Activated naive CD4-positive, alpha-beta T cell treated with anti-CD3 and anti-CD28 coated beads, Interleukin-2, amount 10 ng/mL, durations not matched to agents 7 days and 5 days (primary cell): Measurements from ENCODE around the gene CEP70.
"Not testable (repeated sequence)": the region's sequence is repeated elsewhere in the genome, so short reads cannot be mapped to it uniquely, and the experiment has no call there.

ENCODE experiments used
- CTCF ChIA-PET: fragments of 350-600 bp; sonication (Branson Sonifier 250); formaldehyde crosslinking; loops from one replicate; lab custom pipeline; 2021; ENCODE audit warnings: antibody characterized with exemption; lab: Charles Lee
- DNase-seq: peaks from one replicate; pipeline ENCODE4 v3.0.0-alpha.2; 2020
- H3K27ac Mint-ChIP-seq: one replicate; pipeline ENCODE4 v1.8.0; 2021; ENCODE audit warnings: mild to moderate bottlenecking, moderate library complexity, mixed read lengths
- H3K27me3 Mint-ChIP-seq: one replicate; pipeline ENCODE4 v1.8.0; 2021; ENCODE audit warnings: mild to moderate bottlenecking, mixed read lengths
- H3K36me3 Mint-ChIP-seq: one replicate; pipeline ENCODE4 v1.8.0; 2021; ENCODE audit warnings: mixed read lengths
- H3K4me1 Mint-ChIP-seq: one replicate; pipeline ENCODE4 v1.8.0; 2021; ENCODE audit warnings: mixed read lengths
- H3K4me3 Mint-ChIP-seq: one replicate; pipeline ENCODE4 v1.8.0; 2021; ENCODE audit warnings: mild to moderate bottlenecking, moderate library complexity, mixed read lengths
- H3K9me3 Mint-ChIP-seq: one replicate; pipeline ENCODE4 v1.8.0; 2021; ENCODE audit warnings: mixed read lengths

CEP70 gene

GRCh38 chr3:138456961-138457862, 136.8 kb downstream of the CEP70 start:
- Mint-ChIP-seq H3K27ac (peak overlapping the region; percentile 8), H3K36me3 (no peaks in the 10 kb centered on the region), H3K27me3 (peaks cover 16% of the 10 kb centered on the region), H3K4me3 (no peak overlapping the region), H3K9me3 (no peaks in the 10 kb centered on the region), H3K4me1 (peaks cover 19% of the 10 kb centered on the region)
- no peak for DNase-seq
- CTCF ChIA-PET, result no interaction called here

- peaks cover 19% of the 10 kb centered on the region for H3K27me3 Mint-ChIP-seq
- H3K36me3 Mint-ChIP-seq, result no peaks in the 10 kb centered on the region
- H3K4me1 Mint-ChIP-seq, result peaks cover 19% of the 10 kb centered on the region
- peak; percentile 31 for DNase-seq
- H3K27ac Mint-ChIP-seq, result no peak overlapping the region
- CTCF ChIA-PET, result no interaction called here
- H3K9me3 Mint-ChIP-seq, result no peaks in the 10 kb centered on the region
- H3K4me3 Mint-ChIP-seq, result no peak overlapping the region
These were observed 138.0 kb downstream of the CEP70 start for GRCh38 chr3:138455801-138456716.

GRCh38 chr3:138453940-138454339, 140.1 kb downstream of the CEP70 start:
- H3K4me3 Mint-ChIP-seq, H3K9me3 Mint-ChIP-seq, DNase-seq, H3K27ac Mint-ChIP-seq, H3K36me3 Mint-ChIP-seq, CTCF ChIA-PET: not testable (repeated sequence)
- Mint-ChIP-seq H3K27me3 (peaks cover 19% of the 10 kb centered on the region), H3K4me1 (peaks cover 19% of the 10 kb centered on the region)

- Mint-ChIP-seq H3K27me3 (peaks cover 19% of the 10 kb centered on the region), H3K4me1 (peaks cover 19% of the 10 kb centered on the region), H3K9me3 (no peaks in the 10 kb centered on the region), H3K4me3 (no peak overlapping the region), H3K27ac (no peak overlapping the region), H3K36me3 (no peaks in the 10 kb centered on the region)
- CTCF ChIA-PET, result interaction anchor here (1.1 kb wide), 1 partner anchor 29 kb away, joined by 4 read pairs; no protein-coding TSS in a partner anchor
- DNase-seq, result no peak
These were observed 141.6 kb downstream of the CEP70 start for GRCh38 chr3:138452436-138452835.

- Mint-ChIP-seq H3K4me3 (no peak overlapping the region), H3K27me3 (peaks cover 16% of the 10 kb centered on the region), H3K36me3 (no peaks in the 10 kb centered on the region), H3K4me1 (peaks cover 13% of the 10 kb centered on the region), H3K9me3 (no peaks in the 10 kb centered on the region), H3K27ac (no peak overlapping the region)
- DNase-seq, result no peak
- CTCF ChIA-PET, result no interaction called here
These were observed 142.4 kb downstream of the CEP70 start for GRCh38 chr3:138451595-138452162.

- H3K4me1 Mint-ChIP-seq, result peaks cover 6% of the 10 kb centered on the region
- H3K4me3 Mint-ChIP-seq, result no peak overlapping the region
- no peaks in the 10 kb centered on the region for H3K9me3 Mint-ChIP-seq
- peaks cover 14% of the 10 kb centered on the region for H3K27me3 Mint-ChIP-seq
- DNase-seq, result no peak
- CTCF ChIA-PET, result interaction anchor here (1.5 kb wide), 1 partner anchor 11 kb away, joined by 4 read pairs; no protein-coding TSS in a partner anchor
- no peak overlapping the region for H3K27ac Mint-ChIP-seq
- no peaks in the 10 kb centered on the region for H3K36me3 Mint-ChIP-seq
These were observed 143.2 kb downstream of the CEP70 start for GRCh38 chr3:138450704-138451424.

GRCh38 chr3:138450181-138450580, 143.9 kb downstream of the CEP70 start:
- DNase-seq, result no peak
- Mint-ChIP-seq H3K4me3 (no peak overlapping the region), H3K4me1 (no peaks in the 10 kb centered on the region), H3K27ac (no peak overlapping the region), H3K9me3 (no peaks in the 10 kb centered on the region), H3K36me3 (no peaks in the 10 kb centered on the region), H3K27me3 (peaks cover 14% of the 10 kb centered on the region)
- CTCF ChIA-PET, result interaction anchor here (1.5 kb wide), 1 partner anchor 10 kb away, joined by 4 read pairs; no protein-coding TSS in a partner anchor

- Mint-ChIP-seq H3K4me1 (no peaks in the 10 kb centered on the region), H3K9me3 (no peaks in the 10 kb centered on the region), H3K27ac (no peak overlapping the region), H3K4me3 (no peak overlapping the region), H3K27me3 (peaks cover 15% of the 10 kb centered on the region), H3K36me3 (no peaks in the 10 kb centered on the region)
- DNase-seq, result no peak
- CTCF ChIA-PET, result interaction anchor here (1.5 kb wide), 1 partner anchor 10 kb away, joined by 4 read pairs; no protein-coding TSS in a partner anchor
These were observed 144.6 kb downstream of the CEP70 start for GRCh38 chr3:138449490-138449889.

GRCh38 chr3:138448631-138449030, 145.4 kb downstream of the CEP70 start:
- Mint-ChIP-seq H3K4me1 (no peaks in the 10 kb centered on the region), H3K27ac (no peak overlapping the region), H3K36me3 (no peaks in the 10 kb centered on the region), H3K9me3 (no peaks in the 10 kb centered on the region), H3K4me3 (no peak overlapping the region), H3K27me3 (peaks cover 15% of the 10 kb centered on the region)
- CTCF ChIA-PET, result interaction anchor here (1.2 kb wide), 1 partner anchor 31 kb away, joined by 3 read pairs; no protein-coding TSS in a partner anchor
- no peak for DNase-seq

GRCh38 chr3:138445654-138446053, 148.4 kb downstream of the CEP70 start:
- no peak for DNase-seq
- Mint-ChIP-seq H3K4me1 (no peaks in the 10 kb centered on the region), H3K27ac (no peak overlapping the region), H3K9me3 (no peaks in the 10 kb centered on the region), H3K27me3 (peaks cover 20% of the 10 kb centered on the region), H3K36me3 (no peaks in the 10 kb centered on the region), H3K4me3 (no peak overlapping the region)
- CTCF ChIA-PET, result no interaction called here

GRCh38 chr3:138445236-138445635, 148.8 kb downstream of the CEP70 start:
- CTCF ChIA-PET, result no interaction called here
- H3K9me3 Mint-ChIP-seq, result no peaks in the 10 kb centered on the region
- no peaks in the 10 kb centered on the region for H3K36me3 Mint-ChIP-seq
- peaks cover 20% of the 10 kb centered on the region for H3K27me3 Mint-ChIP-seq
- DNase-seq, result no peak
- H3K4me1 Mint-ChIP-seq, result no peaks in the 10 kb centered on the region
- no peak overlapping the region for H3K4me3 Mint-ChIP-seq
- no peak overlapping the region for H3K27ac Mint-ChIP-seq
